HUES64 (cell line): ENCODE data around the gene LMNTD1.

ENCODE experiments used
- H3K27ac ChIP-seq: 2 replicates; pipeline ENCODE4 v1.7.0; 2013; ENCODE audit warnings: low read depth, low read length, inconsistent platforms
- H3K27me3 ChIP-seq: 2 replicates; pipeline ENCODE4 v1.6.1; 2013; ENCODE audit warnings: mild to moderate bottlenecking, low read length; ENCODE audit not compliant: insufficient read depth
- H3K36me3 ChIP-seq: 2 replicates; pipeline ENCODE4 v1.6.1; 2013; ENCODE audit warnings: mild to moderate bottlenecking, low read length; ENCODE audit not compliant: insufficient read depth
- H3K4me1 ChIP-seq: 2 replicates; pipeline ENCODE4 v1.6.1; 2013; ENCODE audit warnings: mild to moderate bottlenecking, low read length, moderate library complexity; ENCODE audit not compliant: insufficient read depth
- H3K4me3 ChIP-seq: 2 replicates; pipeline ENCODE4 v1.5.1; 2013; ENCODE audit warnings: mild to moderate bottlenecking, low read length, moderate library complexity
- H3K9ac ChIP-seq: 2 replicates; pipeline ENCODE4 v1.6.1; 2013; ENCODE audit warnings: mild to moderate bottlenecking, low read depth, low read length
- H3K9me3 ChIP-seq: 2 replicates; pipeline ENCODE4 v1.6.1; 2013; ENCODE audit warnings: low read depth, low read length; ENCODE audit not compliant: insufficient read depth
- WGBS: fragments of 150-250, 120-280 bp; methylation state at CpG from one replicate; pipeline ENCODE4 v1.1.7; 2013; ENCODE audit warnings: missing lambda C conversion rate; 5-methylcytosine and 5-hydroxymethylcytosine counted together

LMNTD1 gene

DNA sequence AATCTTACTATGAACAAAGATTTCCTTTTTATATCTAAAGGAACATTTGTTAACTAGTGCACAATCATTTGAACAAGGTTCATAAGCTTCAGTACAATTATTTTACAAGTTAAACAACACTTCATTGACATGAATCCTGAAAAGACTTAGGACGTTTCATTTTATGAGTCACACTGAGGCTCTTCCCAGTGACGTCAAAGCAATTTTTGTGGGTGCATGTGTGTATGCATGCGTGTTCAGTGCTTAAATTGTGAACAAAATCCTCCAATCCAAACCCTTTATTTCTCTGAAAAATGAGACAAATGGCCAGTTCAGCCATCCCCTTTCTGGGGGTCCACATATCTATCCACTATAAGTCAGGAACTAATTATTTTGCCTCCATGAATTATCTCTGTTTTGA, 2.9 kb downstream of the LMNTD1 start:
- 95% methylated on average over 3 of the region's 3 CpGs for WGBS
- no peaks in the 10 kb centered on the region for H3K4me1 ChIP-seq
- no peak overlapping the region for H3K4me3 ChIP-seq
- H3K27me3 ChIP-seq: no peaks in the 10 kb centered on the region
- H3K9ac ChIP-seq: no peak overlapping the region
- no peaks in the 10 kb centered on the region for H3K36me3 ChIP-seq
- no peak overlapping the region for H3K27ac ChIP-seq
- H3K9me3 ChIP-seq: no peaks in the 10 kb centered on the region

DNA sequence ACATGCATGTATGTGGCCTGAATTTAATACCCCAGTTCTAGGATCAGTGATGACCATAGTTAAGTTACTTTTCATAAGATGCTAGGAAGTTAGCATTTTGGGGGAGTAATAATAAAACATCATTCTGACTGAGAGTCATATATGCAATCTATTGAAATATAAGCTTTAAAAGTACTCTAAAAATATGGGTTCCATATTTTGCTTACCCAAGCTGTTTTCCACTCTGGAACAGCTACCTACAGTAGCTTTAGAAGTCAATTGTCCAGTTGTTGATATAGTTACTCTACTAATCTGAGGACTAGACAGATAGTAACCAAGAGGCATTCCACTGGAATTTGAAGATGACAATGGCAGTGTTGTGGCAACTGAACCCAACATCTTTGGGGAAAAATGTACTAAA, 4.0 kb downstream of the LMNTD1 start:
- Histone ChIP-seq H3K36me3 (no peaks in the 10 kb centered on the region), H3K27me3 (no peaks in the 10 kb centered on the region), H3K4me1 (no peaks in the 10 kb centered on the region), H3K4me3 (no peak overlapping the region), H3K9ac (no peak overlapping the region), H3K9me3 (no peaks in the 10 kb centered on the region), H3K27ac (no peak overlapping the region)

DNA sequence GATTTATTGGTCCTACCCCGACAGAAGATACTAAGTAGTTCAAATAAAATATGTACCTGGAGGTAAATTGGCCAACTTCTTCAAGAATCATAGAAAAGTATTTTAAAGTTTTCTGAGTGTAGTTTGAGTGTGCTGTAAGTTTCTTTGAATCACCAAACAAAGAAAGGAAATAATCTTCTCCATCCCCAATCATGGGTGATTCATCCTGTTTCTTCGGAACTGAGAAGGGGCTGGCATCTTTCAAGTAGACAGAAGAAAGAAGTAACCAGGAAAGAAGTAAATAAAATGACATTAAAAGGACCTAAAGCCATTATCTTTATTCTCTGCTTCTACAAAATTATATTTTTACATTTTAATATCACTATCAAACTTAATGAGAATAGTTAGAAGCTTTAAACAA, 6.8 kb downstream of the LMNTD1 start:
- H3K9ac ChIP-seq: no peak overlapping the region
- no peaks in the 10 kb centered on the region for H3K4me1 ChIP-seq
- no peaks in the 10 kb centered on the region for H3K27me3 ChIP-seq
- H3K36me3 ChIP-seq: no peaks in the 10 kb centered on the region
- no peaks in the 10 kb centered on the region for H3K9me3 ChIP-seq
- H3K4me3 ChIP-seq: no peak overlapping the region
- no peak overlapping the region for H3K27ac ChIP-seq
- WGBS: 83% methylated on average over 1 of the region's 2 CpGs

DNA sequence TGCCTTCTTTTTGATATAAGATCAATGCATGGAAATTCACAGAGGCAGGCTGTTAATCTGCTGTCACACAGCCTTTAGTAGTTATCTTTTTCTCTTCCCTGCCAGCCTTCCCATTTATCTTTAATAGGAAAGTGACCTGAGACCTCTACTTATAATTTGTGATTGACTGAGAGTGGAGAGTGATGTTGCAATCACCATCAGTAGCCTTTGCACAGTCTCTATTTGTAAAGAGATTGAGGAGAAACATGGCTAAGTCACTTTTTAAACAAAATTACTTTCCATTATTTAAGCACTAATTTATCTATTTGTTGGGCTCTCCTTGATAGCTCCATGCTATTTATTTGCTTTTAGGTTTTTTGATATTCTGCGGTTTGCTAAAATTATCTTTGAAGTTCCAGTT, 19.9 kb downstream of the LMNTD1 start:
- no peak overlapping the region for H3K9ac ChIP-seq
- H3K4me3 ChIP-seq: no peak overlapping the region
- no peaks in the 10 kb centered on the region for H3K36me3 ChIP-seq
- H3K4me1 ChIP-seq: no peaks in the 10 kb centered on the region
- H3K27me3 ChIP-seq: no peaks in the 10 kb centered on the region
- H3K9me3 ChIP-seq: no peaks in the 10 kb centered on the region
- no CpG with 5 or more reads among the region's 1 CpG for WGBS
- H3K27ac ChIP-seq: no peak overlapping the region

DNA sequence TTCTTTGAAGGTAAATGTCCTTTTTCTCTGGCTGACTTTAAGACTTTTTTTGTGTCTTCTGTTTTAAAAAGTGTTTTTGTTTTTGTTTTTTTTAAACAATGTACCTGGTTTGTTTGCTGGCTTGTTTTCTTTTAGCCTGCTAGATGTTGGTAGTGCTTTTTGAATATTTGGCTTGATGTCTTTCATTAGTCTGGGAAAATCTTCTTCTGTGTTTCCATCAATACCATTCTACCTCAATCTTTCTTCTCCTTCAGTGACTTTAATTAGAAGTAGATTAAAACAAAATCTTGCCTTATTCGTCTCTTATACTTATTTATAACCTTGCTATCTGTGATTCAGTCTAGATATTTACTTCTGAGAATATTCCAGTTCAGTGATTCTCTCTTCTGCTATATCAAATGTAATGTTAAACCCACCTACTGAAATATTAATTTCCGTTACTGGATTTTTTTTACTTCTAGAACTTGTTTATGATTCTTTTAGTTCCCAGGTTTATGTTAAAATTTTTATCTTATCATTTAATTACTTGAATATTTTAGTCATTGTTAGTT, 21.5 kb downstream of the LMNTD1 start:
- Histone ChIP-seq H3K27me3 (no peaks in the 10 kb centered on the region), H3K4me3 (no peak overlapping the region), H3K36me3 (no peaks in the 10 kb centered on the region), H3K27ac (no peak overlapping the region), H3K4me1 (no peaks in the 10 kb centered on the region), H3K9me3 (no peaks in the 10 kb centered on the region), H3K9ac (no peak overlapping the region)
- no CpG with 5 or more reads among the region's 2 CpGs for WGBS

DNA sequence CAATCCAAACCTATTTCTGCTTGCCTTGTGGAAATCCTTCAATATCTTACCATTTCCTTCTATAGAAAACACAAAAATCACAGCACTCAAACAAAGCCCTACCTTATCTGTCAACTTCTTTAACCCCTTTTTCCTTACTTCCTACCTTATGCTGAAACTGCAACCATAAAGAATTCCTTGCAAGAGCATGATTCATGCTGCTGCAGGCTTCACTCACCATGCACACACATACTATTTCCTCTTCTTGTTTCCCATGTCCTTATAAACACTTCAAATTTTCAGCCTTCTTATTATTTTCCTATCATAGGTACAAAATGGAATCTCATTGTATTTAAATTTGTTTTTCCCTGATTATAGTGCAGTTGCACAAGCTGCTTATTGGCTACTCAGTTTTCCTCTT, 23.3 kb downstream of the LMNTD1 start:
- H3K36me3 ChIP-seq: no peaks in the 10 kb centered on the region
- H3K4me3 ChIP-seq: no peak overlapping the region
- H3K9me3 ChIP-seq: no peaks in the 10 kb centered on the region
- H3K27me3 ChIP-seq: no peaks in the 10 kb centered on the region
- H3K9ac ChIP-seq: no peak overlapping the region
- H3K27ac ChIP-seq: no peak overlapping the region
- H3K4me1 ChIP-seq: no peaks in the 10 kb centered on the region

DNA sequence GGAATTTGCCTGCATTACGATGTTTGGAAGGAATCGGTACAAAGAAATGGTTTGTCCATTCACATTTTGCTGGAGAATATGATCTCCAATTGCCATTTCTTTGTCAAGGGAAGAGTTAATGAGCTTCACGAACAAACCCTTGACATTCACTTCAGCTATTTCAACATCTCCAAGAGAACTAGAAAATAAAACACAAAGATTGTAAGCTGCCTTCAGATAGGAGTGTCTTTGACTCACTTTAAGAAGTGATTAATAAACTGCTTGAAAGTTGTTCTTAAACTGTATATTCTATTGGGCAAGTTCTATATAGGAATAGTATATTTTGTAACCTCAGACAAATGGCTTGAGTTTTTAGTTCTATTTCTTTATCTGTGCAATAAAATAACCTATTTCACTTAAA, 26.3 kb downstream of the LMNTD1 start:
- Histone ChIP-seq H3K4me3 (no peak overlapping the region), H3K27ac (no peak overlapping the region), H3K27me3 (no peaks in the 10 kb centered on the region), H3K9me3 (no peaks in the 10 kb centered on the region), H3K9ac (no peak overlapping the region), H3K4me1 (no peaks in the 10 kb centered on the region), H3K36me3 (no peaks in the 10 kb centered on the region)
- WGBS: 100% methylated on average over 2 of the region's 3 CpGs

DNA sequence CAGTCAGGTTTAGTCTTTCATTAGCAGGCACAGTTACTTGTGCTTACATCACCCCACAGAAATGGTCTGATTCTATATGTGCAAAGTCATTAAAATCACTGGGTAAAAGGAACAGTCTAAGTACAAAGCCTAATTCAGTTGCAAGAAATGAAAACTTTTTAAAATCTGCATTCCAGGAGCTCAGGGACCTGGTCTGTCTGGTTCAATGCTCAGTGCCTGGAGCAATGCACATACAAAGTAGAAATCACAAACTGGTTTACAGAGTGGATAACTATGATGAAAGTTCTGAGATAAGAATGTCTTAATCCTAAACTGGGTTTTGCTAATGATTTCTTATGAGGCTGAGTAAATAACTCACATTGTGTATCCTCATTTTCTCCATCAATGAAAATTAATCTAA, 28.7 kb downstream of the LMNTD1 start:
- Histone ChIP-seq H3K9me3 (no peaks in the 10 kb centered on the region), H3K36me3 (no peaks in the 10 kb centered on the region), H3K4me3 (no peak overlapping the region), H3K9ac (no peak overlapping the region), H3K4me1 (no peaks in the 10 kb centered on the region), H3K27me3 (no peaks in the 10 kb centered on the region), H3K27ac (no peak overlapping the region)

DNA sequence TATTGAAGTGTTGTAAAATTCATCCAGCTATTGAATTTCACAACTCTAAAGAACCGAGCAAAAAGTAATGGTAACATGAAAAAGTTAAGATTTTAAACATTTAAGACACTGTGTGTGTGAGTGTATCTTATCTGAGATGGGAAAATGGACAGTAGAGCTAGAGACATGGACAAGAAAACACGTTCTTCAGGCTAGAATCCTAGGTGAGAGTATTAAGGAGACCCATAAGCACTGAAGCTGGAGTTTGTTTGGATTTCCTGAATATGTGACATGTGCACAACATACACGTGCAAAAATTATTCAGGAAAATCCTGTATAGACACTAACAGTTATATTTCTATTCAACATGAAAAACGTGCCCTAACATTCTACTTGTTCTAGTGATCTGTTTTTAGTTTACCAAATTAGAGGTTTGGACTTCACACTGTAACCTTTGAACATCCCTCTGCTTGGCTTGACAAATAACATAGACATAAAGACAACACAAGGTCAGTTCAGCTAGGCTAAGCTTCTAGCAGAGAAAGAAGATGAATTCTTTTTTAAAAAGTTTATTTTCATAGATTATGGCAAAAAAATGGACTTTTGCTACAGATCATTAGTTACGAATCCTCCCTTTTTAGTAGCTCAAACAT, 31.3 kb downstream of the LMNTD1 start:
- Histone ChIP-seq H3K4me3 (no peak overlapping the region), H3K27me3 (no peaks in the 10 kb centered on the region), H3K9me3 (no peaks in the 10 kb centered on the region), H3K36me3 (no peaks in the 10 kb centered on the region), H3K4me1 (no peaks in the 10 kb centered on the region), H3K9ac (no peak overlapping the region), H3K27ac (no peak overlapping the region)
- 91% methylated on average over 3 of the region's 5 CpGs for WGBS

DNA sequence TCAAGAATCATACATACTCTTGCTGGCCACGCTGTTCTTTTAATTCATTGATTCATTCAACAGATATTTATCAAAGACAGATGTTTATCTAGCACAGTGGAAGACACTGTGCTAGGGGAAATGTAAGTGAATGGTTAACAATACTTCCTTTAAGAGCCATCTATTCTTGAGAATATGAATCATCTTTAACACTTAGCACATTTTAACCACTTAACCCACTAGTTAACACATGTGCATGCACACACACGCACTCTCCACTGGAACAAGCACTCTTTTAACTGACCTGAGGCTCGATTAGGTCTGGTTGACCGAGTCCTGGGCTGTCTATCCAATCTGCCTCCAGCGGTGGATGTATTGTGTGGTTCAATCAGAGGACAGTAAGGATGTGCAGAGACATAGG, 34.6 kb downstream of the LMNTD1 start:
- Histone ChIP-seq H3K9me3 (no peaks in the 10 kb centered on the region), H3K27me3 (no peaks in the 10 kb centered on the region), H3K4me3 (no peak overlapping the region), H3K27ac (no peak overlapping the region), H3K9ac (no peak overlapping the region), H3K4me1 (no peaks in the 10 kb centered on the region), H3K36me3 (no peaks in the 10 kb centered on the region)
- whole genome bisulfite sequencing: 95% methylated on average over 5 of the region's 5 CpGs

DNA sequence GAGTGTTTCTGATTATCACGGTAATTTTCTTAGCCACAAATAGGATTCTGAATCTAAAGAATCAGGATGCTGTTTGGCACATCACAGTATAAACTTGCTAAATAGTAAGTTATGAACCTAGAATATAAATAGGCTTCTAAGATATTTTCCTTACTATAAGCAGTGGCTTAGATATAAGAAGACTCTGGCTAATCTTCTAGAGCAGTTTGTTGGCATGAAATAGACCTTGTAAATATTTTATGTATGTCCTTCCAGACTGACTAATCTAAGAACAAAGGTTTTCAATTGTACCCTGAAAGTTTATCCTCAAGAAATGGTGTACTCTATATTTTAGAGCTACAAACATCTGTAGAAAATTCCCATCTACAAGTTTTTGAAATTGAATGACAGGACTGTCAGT, 48.3 kb downstream of the LMNTD1 start:
- no peaks in the 10 kb centered on the region for H3K36me3 ChIP-seq
- no peak overlapping the region for H3K27ac ChIP-seq
- H3K27me3 ChIP-seq: no peaks in the 10 kb centered on the region
- H3K9ac ChIP-seq: no peak overlapping the region
- 86% methylated on average over 1 of the region's 1 CpG for WGBS
- H3K9me3 ChIP-seq: no peaks in the 10 kb centered on the region
- no peaks in the 10 kb centered on the region for H3K4me1 ChIP-seq
- H3K4me3 ChIP-seq: no peak overlapping the region

DNA sequence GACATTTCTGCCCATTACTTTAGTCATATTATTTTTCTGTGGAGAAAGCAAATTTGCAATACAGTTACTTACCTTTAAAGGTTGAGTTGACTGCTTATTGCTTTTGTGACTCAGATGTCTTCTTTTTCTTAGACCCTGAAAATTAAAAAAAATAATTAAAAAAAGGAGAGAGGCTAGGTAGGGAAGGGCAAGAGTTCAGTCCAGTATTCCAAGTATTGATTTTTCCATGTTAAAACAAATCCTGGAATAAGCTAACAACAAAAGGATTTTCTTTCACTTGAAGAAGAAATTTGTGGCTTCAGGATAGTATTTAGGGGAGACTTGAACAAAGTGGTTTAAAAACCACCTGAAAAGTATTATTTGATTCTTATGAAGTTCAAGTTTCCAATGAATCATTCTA, 49.4 kb downstream of the LMNTD1 start:
- no peaks in the 10 kb centered on the region for H3K27me3 ChIP-seq
- no peaks in the 10 kb centered on the region for H3K4me1 ChIP-seq
- H3K27ac ChIP-seq: no peak overlapping the region
- 0 out of 2 replicates have a peak, but pooled peaks cover 2% of the 10 kb centered on the region for H3K9me3 ChIP-seq
- no peak overlapping the region for H3K4me3 ChIP-seq
- H3K9ac ChIP-seq: no peak overlapping the region
- no peaks in the 10 kb centered on the region for H3K36me3 ChIP-seq
